ENCODE data around the gene DCX. TPM values are rescaled to one million over a fixed set of nuclear protein-coding genes. Genes with fewer than 3 reads are reported as not detected.

The DCX gene
- total RNA-seq, 1 donor from 2014 or later: 3.7 TPM

GRCh38 chrX:111259559-111259958, 152.4 kb downstream of the DCX start:
- no peak overlapping the region for H3K4me3 ChIP-seq (ENCODE audit: low read length in 3 of 3)
- no peaks in the 10 kb centered on the region for H3K27me3 ChIP-seq (ENCODE audit: control insufficient read depth in 3 of 3, insufficient read depth in 3 of 3, low read length in 3 of 3)
- H3K9me3 ChIP-seq (ENCODE audit: control insufficient read depth in 3 of 3, low read length in 3 of 3): no peaks in the 10 kb centered on the region
- H3K9ac ChIP-seq (ENCODE audit: low read depth in 1 of 3, low read length in 3 of 3): no peak overlapping the region
- no peaks in the 10 kb centered on the region for H3K36me3 ChIP-seq (ENCODE audit: control insufficient read depth in 3 of 3, insufficient read depth in 3 of 3, low read length in 3 of 3)
- H3K27ac ChIP-seq (ENCODE audit: low read depth, low read length): no peak overlapping the region
- H3K4me1 ChIP-seq (ENCODE audit: control insufficient read depth in 3 of 3, insufficient read depth in 3 of 3, low read length in 3 of 3): no peaks in the 10 kb centered on the region

GRCh38 chrX:111257733-111258132, 154.3 kb downstream of the DCX start:
- H3K9me3 ChIP-seq (ENCODE audit: control insufficient read depth in 3 of 3, low read length in 3 of 3): no peaks in the 10 kb centered on the region
- no peaks in the 10 kb centered on the region for H3K27me3 ChIP-seq (ENCODE audit: control insufficient read depth in 3 of 3, insufficient read depth in 3 of 3, low read length in 3 of 3)
- H3K4me3 ChIP-seq (ENCODE audit: low read length in 3 of 3): no peak overlapping the region
- H3K9ac ChIP-seq (ENCODE audit: low read depth in 1 of 3, low read length in 3 of 3): no peak overlapping the region
- H3K4me1 ChIP-seq (ENCODE audit: control insufficient read depth in 3 of 3, insufficient read depth in 3 of 3, low read length in 3 of 3): no peaks in the 10 kb centered on the region
- H3K36me3 ChIP-seq (ENCODE audit: control insufficient read depth in 3 of 3, insufficient read depth in 3 of 3, low read length in 3 of 3): no peaks in the 10 kb centered on the region
- no peak overlapping the region for H3K27ac ChIP-seq (ENCODE audit: low read depth, low read length)

DNA sequence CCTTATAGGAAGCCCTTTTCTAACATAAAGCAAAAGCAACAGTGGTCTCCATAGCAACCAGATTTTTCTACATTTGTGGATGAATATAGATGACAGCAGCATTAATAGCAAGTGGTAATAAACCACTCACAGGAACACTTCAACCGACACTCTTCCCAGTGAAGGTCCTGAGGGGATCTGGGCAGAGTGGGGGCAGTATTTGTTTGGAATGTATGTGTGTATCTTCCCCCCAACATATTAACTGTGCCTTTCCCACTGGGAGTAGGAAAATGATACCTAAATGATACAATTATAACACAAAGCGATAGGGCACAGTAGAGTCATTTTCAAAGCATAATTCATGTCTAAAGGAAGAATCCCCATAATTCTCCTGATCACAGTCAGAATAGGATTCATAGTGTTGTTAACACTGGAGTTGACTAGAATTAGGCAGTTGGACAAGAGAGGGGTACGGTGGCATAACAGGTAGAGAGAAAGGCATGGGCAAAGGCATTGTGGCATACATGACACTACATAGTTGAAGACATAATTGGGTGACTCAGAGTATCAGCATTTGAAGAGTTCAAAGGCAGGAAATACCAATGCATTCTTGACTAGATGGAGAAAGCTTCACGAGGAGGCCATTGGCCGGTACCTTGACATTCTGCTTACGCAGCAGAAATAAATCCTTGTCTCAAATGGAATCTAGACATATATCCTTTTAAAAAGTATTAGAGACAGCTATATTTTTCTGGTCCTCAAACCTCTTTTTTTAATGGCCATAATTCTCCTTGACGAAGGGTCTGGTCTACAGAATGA, 156.9 kb downstream of the DCX start:
- no peak overlapping the region for H3K9ac ChIP-seq (ENCODE audit: low read depth in 1 of 3, low read length in 3 of 3)
- H3K9me3 ChIP-seq (ENCODE audit: control insufficient read depth in 3 of 3, low read length in 3 of 3): no peaks in the 10 kb centered on the region
- H3K27me3 ChIP-seq (ENCODE audit: control insufficient read depth in 3 of 3, insufficient read depth in 3 of 3, low read length in 3 of 3): peaks cover 0 to 4% (median 0%) of the 10 kb centered on the region in 3 donors
- H3K36me3 ChIP-seq (ENCODE audit: control insufficient read depth in 3 of 3, insufficient read depth in 3 of 3, low read length in 3 of 3): no peaks in the 10 kb centered on the region
- no peaks in the 10 kb centered on the region for H3K4me1 ChIP-seq (ENCODE audit: control insufficient read depth in 3 of 3, insufficient read depth in 3 of 3, low read length in 3 of 3)
- no peak overlapping the region for H3K4me3 ChIP-seq (ENCODE audit: low read length in 3 of 3)
- H3K27ac ChIP-seq (ENCODE audit: low read depth, low read length): no peak overlapping the region

DNA sequence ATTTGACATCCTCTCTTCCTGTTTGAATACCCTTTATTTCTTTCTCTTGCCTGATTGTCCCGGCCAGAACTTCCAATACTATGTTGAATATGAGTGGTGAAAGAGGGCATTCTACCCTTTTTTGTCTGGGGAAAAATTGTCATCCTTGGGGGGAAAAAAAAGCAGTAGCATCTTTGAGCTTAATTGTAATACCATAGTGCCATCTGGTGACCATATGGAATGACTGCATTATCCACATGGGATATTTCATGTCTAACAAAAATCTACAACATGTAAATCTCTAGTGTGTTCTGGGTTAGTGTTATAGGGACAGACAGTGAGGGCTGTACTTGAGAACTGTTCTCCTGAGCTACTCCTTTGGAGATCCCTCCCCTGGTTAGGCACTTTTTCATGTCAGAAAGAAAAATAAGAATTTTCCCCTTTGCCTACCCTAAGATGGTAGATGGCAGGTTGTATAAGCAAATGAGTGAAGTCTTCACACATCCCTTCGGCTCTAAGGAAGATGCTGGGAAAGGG, 167.7 kb downstream of the DCX start:
- Histone ChIP-seq H3K36me3 (ENCODE audit: control insufficient read depth in 3 of 3, insufficient read depth in 3 of 3, low read length in 3 of 3) (no peaks in the 10 kb centered on the region), H3K9ac (ENCODE audit: low read depth in 1 of 3, low read length in 3 of 3) (no peak overlapping the region), H3K27me3 (ENCODE audit: control insufficient read depth in 3 of 3, insufficient read depth in 3 of 3, low read length in 3 of 3) (no peaks in the 10 kb centered on the region), H3K4me3 (ENCODE audit: low read length in 3 of 3) (no peak overlapping the region), H3K9me3 (ENCODE audit: control insufficient read depth in 3 of 3, low read length in 3 of 3) (no peaks in the 10 kb centered on the region), H3K4me1 (ENCODE audit: control insufficient read depth in 3 of 3, insufficient read depth in 3 of 3, low read length in 3 of 3) (no peaks in the 10 kb centered on the region), H3K27ac (ENCODE audit: low read depth, low read length) (no peak overlapping the region)

Small RNAs within 50 kb of the gene (small RNA-seq; reads per million reads assigned to genes)
- gene RNU6-496P: not detected

Other genes starting within 250 kb of the DCX start
- gene CAPN6, start 141.7 kb downstream of the DCX start, total RNA-seq: 205 TPM
- gene SERTM2, start 99.5 kb upstream of the DCX start, total RNA-seq: 0.52 TPM

Measured in skeletal muscle tissue (tissue), 5 donors.